Endothelial cell of umbilical vein (primary cell): ENCODE measurements around the gene BMPR1B.

ENCODE experiments used
- EZH2 ChIP-seq: IDR thresholded peaks from 2 replicates; pipeline ENCODE4 v1.6.1; 2012; ENCODE audit warnings: borderline replicate concordance, low read depth, mild to moderate bottlenecking, moderate library complexity, low read length, inconsistent platforms; ENCODE audit not compliant: severe bottlenecking
- FOS ChIP-seq: IDR thresholded peaks from 2 replicates; pipeline ENCODE4 v1.6.1; 2011; ENCODE audit warnings: mild to moderate bottlenecking, low read length, moderate library complexity, borderline replicate concordance; ENCODE audit not compliant: insufficient read depth
- JUN ChIP-seq: IDR thresholded peaks from 2 replicates; pipeline ENCODE4 v1.6.1; 2011; ENCODE audit warnings: borderline replicate concordance, low read depth; ENCODE audit not compliant: insufficient read length, insufficient read depth
- POLR2A ChIP-seq: IDR thresholded peaks from 2 replicates; pipeline ENCODE4 v1.6.1; 2012; ENCODE audit warnings: low read depth, mild to moderate bottlenecking, control low read depth, low read length
- POLR2AphosphoS5 ChIP-seq: IDR thresholded peaks from 2 replicates; pipeline ENCODE4 v1.6.1; 2012; ENCODE audit warnings: low read depth, mild to moderate bottlenecking, control low read depth, low read length, moderate library complexity; ENCODE audit not compliant: insufficient read depth
- TF ChIP-seq, protein P1 (sequence below), 2 donors: IDR thresholded peaks; 1 replicate in 1 of 2; 2 replicates in 1 of 2; pipeline ENCODE4 v1.5.1; 2011; ENCODE audit warnings: low read length in 2 of 2, mild to moderate bottlenecking in 2 of 2, moderate library complexity in 2 of 2, control low read depth in 1 of 2, inconsistent platforms in 1 of 2, low read depth in 1 of 2; ENCODE audit not compliant: insufficient read depth in 1 of 2; ENCODE audit errors: extremely low read depth in 1 of 2
- TF ChIP-seq, protein P2 (sequence below): IDR thresholded peaks from 2 replicates; pipeline ENCODE4 v1.6.1; 2011; ENCODE audit not compliant: insufficient read depth, insufficient read length

DNA sequence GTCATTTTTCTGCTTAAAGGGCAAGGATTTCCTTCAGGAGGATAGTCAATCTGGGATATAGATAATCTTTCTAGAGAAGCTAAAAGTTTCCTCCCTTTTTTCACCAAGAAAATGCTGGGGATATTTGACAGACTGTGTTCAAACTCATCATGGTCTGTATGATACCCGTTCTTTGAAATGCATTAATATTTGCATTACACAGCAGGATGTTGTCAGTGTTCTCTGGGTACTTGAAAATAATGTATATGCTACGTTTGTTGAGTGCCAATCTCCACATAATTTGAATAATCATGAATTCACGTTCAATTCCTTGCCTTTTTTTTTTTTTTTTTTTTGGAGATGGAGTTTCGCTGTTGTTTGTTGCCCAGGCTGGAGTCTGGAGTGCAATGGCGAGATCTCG lies 18.0 kb upstream of the BMPR1B start:
- TF ChIP-seq FOS (no peak), POLR2A (no peak), JUN (no peak), POLR2AphosphoS5 (no peak), EZH2 (no peak)
- TF ChIP-seq, protein P1, sequence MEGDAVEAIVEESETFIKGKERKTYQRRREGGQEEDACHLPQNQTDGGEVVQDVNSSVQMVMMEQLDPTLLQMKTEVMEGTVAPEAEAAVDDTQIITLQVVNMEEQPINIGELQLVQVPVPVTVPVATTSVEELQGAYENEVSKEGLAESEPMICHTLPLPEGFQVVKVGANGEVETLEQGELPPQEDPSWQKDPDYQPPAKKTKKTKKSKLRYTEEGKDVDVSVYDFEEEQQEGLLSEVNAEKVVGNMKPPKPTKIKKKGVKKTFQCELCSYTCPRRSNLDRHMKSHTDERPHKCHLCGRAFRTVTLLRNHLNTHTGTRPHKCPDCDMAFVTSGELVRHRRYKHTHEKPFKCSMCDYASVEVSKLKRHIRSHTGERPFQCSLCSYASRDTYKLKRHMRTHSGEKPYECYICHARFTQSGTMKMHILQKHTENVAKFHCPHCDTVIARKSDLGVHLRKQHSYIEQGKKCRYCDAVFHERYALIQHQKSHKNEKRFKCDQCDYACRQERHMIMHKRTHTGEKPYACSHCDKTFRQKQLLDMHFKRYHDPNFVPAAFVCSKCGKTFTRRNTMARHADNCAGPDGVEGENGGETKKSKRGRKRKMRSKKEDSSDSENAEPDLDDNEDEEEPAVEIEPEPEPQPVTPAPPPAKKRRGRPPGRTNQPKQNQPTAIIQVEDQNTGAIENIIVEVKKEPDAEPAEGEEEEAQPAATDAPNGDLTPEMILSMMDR (IDR thresholded peaks at IDR 0.05; ENCODE audit: extremely low read depth in 1 of 2, insufficient read depth in 1 of 2, low read depth in 1 of 2, low read length in 2 of 2) = no peak
- TF ChIP-seq, protein P2, sequence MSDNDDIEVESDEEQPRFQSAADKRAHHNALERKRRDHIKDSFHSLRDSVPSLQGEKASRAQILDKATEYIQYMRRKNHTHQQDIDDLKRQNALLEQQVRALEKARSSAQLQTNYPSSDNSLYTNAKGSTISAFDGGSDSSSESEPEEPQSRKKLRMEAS = no peak
